NK-92 (cell line): ENCODE data around the gene NUDT16L1.

ENCODE experiments used
- DNase-seq: peaks from one replicate; lab custom pipeline; 2025; ENCODE audit not compliant: unreplicated experiment; lab: John Stamatoyannopoulos, UW

Gene NUDT16L1

GRCh38 chr16:4693956-4694641, 737 bp downstream of the NUDT16L1 start:
- DNase-seq = no peak

- DNase-seq = no peak
These were observed 1.5 kb downstream of the NUDT16L1 start for GRCh38 chr16:4694642-4695451.

GRCh38 chr16:4695473-4696171, 2.3 kb downstream of the NUDT16L1 start:
- DNase-seq = no peak

- no peak for DNase-seq
These were observed 3.0 kb downstream of the NUDT16L1 start for GRCh38 chr16:4696172-4696904.

GRCh38 chr16:4696905-4697847, 3.8 kb downstream of the NUDT16L1 start:
- DNase-seq = no peak

- no peak for DNase-seq
These were observed 4.5 kb downstream of the NUDT16L1 start for GRCh38 chr16:4697848-4698291.

GRCh38 chr16:4698321-4699045, 5.1 kb downstream of the NUDT16L1 start:
- no peak for DNase-seq

- DNase-seq = no peak
These were observed 5.7 kb downstream of the NUDT16L1 start for GRCh38 chr16:4699046-4699556.

GRCh38 chr16:4700380-4700996, 7.1 kb downstream of the NUDT16L1 start:
- DNase-seq = no peak

GRCh38 chr16:4700997-4701743, 7.8 kb downstream of the NUDT16L1 start:
- no peak for DNase-seq

GRCh38 chr16:4701791-4702465, 8.6 kb downstream of the NUDT16L1 start:
- no peak for DNase-seq

- DNase-seq = no peak
These were observed 9.1 kb downstream of the NUDT16L1 start for GRCh38 chr16:4702466-4702808.

- no peak for DNase-seq
These were observed 10.5 kb downstream of the NUDT16L1 start for GRCh38 chr16:4703906-4704305.

GRCh38 chr16:4704491-4704890, 11.1 kb downstream of the NUDT16L1 start:
- no peak for DNase-seq

GRCh38 chr16:4704913-4705312, 11.6 kb downstream of the NUDT16L1 start:
- no peak for DNase-seq

- no peak for DNase-seq
These were observed 13.5 kb downstream of the NUDT16L1 start for GRCh38 chr16:4706871-4707270.

- no peak for DNase-seq
These were observed 16.1 kb downstream of the NUDT16L1 start for GRCh38 chr16:4709481-4709880.
